SK-N-SH treated with all-trans-retinoic acid at 6 μM for 48 hours (cell line): Measurements from ENCODE around the gene DSEL.

ENCODE experiments used
- ESRRG ChIP-seq: fragments of 250-450 bp; sonication (Bioruptor Pico); IDR thresholded peaks from 2 replicates; pipeline ENCODE4 v1.6.1; 2021; ENCODE audit warnings: mild to moderate bottlenecking
- GLIS3 ChIP-seq: fragments of 250-450 bp; sonication (Bioruptor Pico); IDR thresholded peaks from 2 replicates; pipeline ENCODE4 v1.5.0; 2020; ENCODE audit warnings: mild to moderate bottlenecking, moderate library complexity
- ISL1 ChIP-seq: fragments of 250-450 bp; sonication (Bioruptor Pico); IDR thresholded peaks from 2 replicates; pipeline ENCODE4 v2.1.2; 2022; ENCODE audit warnings: mild to moderate bottlenecking, moderate library complexity
- PPARA ChIP-seq: fragments of 250-450 bp; sonication (Bioruptor Pico); IDR thresholded peaks from 2 replicates; pipeline ENCODE4 v1.5.0; 2020; ENCODE audit warnings: mild to moderate bottlenecking, borderline replicate concordance
- RARB ChIP-seq: fragments of 250-450 bp; sonication (Bioruptor Pico); IDR thresholded peaks from 2 replicates; pipeline ENCODE4 v1.8.0; 2021; ENCODE audit warnings: mild to moderate bottlenecking, moderate library complexity
- TCF4 ChIP-seq: fragments of 250-450 bp; sonication (Bioruptor Pico); IDR thresholded peaks from 2 replicates; pipeline ENCODE4 v1.8.0; 2021; ENCODE audit warnings: mild to moderate bottlenecking, moderate library complexity, borderline replicate concordance
- ZC3H10 ChIP-seq: fragments of 250-450 bp; sonication (Bioruptor Pico); IDR thresholded peaks from 2 replicates; pipeline ENCODE4 v1.5.1; 2021; ENCODE audit warnings: mild to moderate bottlenecking, moderate library complexity
- ZFP3 ChIP-seq: fragments of 250-450 bp; sonication (Bioruptor Pico); IDR thresholded peaks from 2 replicates; pipeline ENCODE4 v1.5.0; 2020; ENCODE audit warnings: mild to moderate bottlenecking, moderate library complexity
- ZNF565 ChIP-seq: fragments of 450-650 bp; formaldehyde crosslinking; conservative IDR thresholded peaks from 2 replicates; pipeline ENCODE4 v1.5.0; 2020; ENCODE audit warnings: low read depth, mild to moderate bottlenecking, moderate library complexity
- ZNF70 ChIP-seq: fragments of 450-650 bp; formaldehyde crosslinking; IDR thresholded peaks from 2 replicates; pipeline ENCODE4 v1.5.0; 2020; ENCODE audit warnings: mild to moderate bottlenecking, moderate library complexity
- ZNF8 ChIP-seq: fragments of 450-650 bp; formaldehyde crosslinking; IDR thresholded peaks from 2 replicates; pipeline ENCODE4 v1.5.0; 2020; ENCODE audit warnings: mild to moderate bottlenecking, moderate library complexity
- TF ChIP-seq, protein P1 (sequence below): fragments of 250-450 bp; sonication (Bioruptor Pico); IDR thresholded peaks from 2 replicates; pipeline ENCODE4 v1.8.0; 2020; ENCODE audit warnings: mild to moderate bottlenecking, moderate library complexity, borderline replicate concordance
- TF ChIP-seq, protein P2 (sequence below): fragments of 250-450 bp; sonication (Bioruptor Pico); IDR thresholded peaks from 2 replicates; pipeline ENCODE4 v1.5.1; 2020; ENCODE audit warnings: low read depth, mild to moderate bottlenecking, moderate library complexity

DNA sequence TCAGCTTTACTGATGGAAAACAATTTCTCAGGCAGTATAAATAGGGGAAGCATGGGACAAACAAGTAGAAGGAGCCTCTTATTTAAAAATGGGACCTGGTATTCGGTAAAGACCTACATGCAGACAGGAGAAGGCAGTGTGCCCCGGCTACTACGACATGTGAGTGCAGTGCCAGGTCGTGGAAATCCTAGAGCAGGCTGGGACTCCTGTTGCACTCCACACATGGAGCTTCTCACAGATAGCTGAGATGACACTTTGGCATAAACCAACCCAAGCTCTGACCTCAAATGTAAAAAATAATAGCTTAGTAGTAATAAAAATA lies 885 bp upstream of the DSEL start:
- TF ChIP-seq ZFP3 (CRISPR knock-in tag) (no peak), ISL1 (CRISPR knock-in tag) (no peak), GLIS3 (CRISPR knock-in tag) (no peak), ZC3H10 (no peak), ZNF70 (CRISPR knock-in tag) (no peak), PPARA (CRISPR knock-in tag) (no peak), RARB (no peak), ESRRG (CRISPR knock-in tag) (no peak), ZNF8 (no peak), ZNF565 (CRISPR knock-in tag) (no peak), TCF4 (CRISPR knock-in tag) (no peak)
- TF ChIP-seq, protein P1, sequence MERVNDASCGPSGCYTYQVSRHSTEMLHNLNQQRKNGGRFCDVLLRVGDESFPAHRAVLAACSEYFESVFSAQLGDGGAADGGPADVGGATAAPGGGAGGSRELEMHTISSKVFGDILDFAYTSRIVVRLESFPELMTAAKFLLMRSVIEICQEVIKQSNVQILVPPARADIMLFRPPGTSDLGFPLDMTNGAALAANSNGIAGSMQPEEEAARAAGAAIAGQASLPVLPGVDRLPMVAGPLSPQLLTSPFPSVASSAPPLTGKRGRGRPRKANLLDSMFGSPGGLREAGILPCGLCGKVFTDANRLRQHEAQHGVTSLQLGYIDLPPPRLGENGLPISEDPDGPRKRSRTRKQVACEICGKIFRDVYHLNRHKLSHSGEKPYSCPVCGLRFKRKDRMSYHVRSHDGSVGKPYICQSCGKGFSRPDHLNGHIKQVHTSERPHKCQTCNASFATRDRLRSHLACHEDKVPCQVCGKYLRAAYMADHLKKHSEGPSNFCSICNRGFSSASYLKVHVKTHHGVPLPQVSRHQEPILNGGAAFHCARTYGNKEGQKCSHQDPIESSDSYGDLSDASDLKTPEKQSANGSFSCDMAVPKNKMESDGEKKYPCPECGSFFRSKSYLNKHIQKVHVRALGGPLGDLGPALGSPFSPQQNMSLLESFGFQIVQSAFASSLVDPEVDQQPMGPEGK, result no peak
- TF ChIP-seq, protein P2, sequence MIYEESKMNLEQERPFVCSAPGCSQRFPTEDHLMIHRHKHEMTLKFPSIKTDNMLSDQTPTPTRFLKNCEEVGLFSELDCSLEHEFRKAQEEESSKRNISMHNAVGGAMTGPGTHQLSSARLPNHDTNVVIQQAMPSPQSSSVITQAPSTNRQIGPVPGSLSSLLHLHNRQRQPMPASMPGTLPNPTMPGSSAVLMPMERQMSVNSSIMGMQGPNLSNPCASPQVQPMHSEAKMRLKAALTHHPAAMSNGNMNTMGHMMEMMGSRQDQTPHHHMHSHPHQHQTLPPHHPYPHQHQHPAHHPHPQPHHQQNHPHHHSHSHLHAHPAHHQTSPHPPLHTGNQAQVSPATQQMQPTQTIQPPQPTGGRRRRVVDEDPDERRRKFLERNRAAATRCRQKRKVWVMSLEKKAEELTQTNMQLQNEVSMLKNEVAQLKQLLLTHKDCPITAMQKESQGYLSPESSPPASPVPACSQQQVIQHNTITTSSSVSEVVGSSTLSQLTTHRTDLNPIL, result no peak
